GM12874 (cell line): ENCODE measurements around the gene BCL2.

ENCODE experiments used
- CTCF ChIP-seq: IDR thresholded peaks from 2 replicates; pipeline ENCODE4 v1.5.1; 2011; ENCODE audit warnings: low read depth, mild to moderate bottlenecking, control low read depth, low read length, moderate library complexity; ENCODE audit not compliant: insufficient read depth

The BCL2 gene

GRCh38 chr18:63287691-63288220 lies 31.8 kb downstream of the BCL2 start:
- TF ChIP-seq CTCF: no peak

GRCh38 chr18:63286926-63287325 lies 32.6 kb downstream of the BCL2 start:
- no peak for TF ChIP-seq CTCF

- TF ChIP-seq CTCF: no peak
Observed at GRCh38 chr18:63284827-63285733, 34.5 kb downstream of the BCL2 start.

GRCh38 chr18:63284173-63284799 lies 35.3 kb downstream of the BCL2 start:
- no peak for TF ChIP-seq CTCF

GRCh38 chr18:63283305-63284094 lies 36.1 kb downstream of the BCL2 start:
- TF ChIP-seq CTCF: no peak

- TF ChIP-seq CTCF: no peak
Observed at GRCh38 chr18:63282793-63283192, 36.8 kb downstream of the BCL2 start.
